Spinal cord (tissue), 10 donors: Measurements from ENCODE around the gene GPC6. TPM values are rescaled to one million over a fixed set of nuclear protein-coding genes. Genes with fewer than 3 reads are reported as not detected.

Experiments used
- DNase-seq, 6 donors: peaks; one replicate each; pipeline versions ENCODE4 v3.0.0 to v3.0.0-alpha.2; 2013 to 2015; ENCODE audit warnings: low spot score in 6 of 6, low read depth in 4 of 6
- H3K27ac ChIP-seq: one replicate; pipeline ENCODE4 v1.5.1; 2013; ENCODE audit warnings: low read depth, low read length, control low read depth
- H3K27me3 ChIP-seq: one replicate; pipeline ENCODE4 v1.6.1; 2013; ENCODE audit warnings: low read length; ENCODE audit not compliant: control insufficient read depth, insufficient read depth
- H3K36me3 ChIP-seq: one replicate; pipeline ENCODE4 v1.6.1; 2013; ENCODE audit warnings: low read length; ENCODE audit not compliant: control insufficient read depth, insufficient read depth
- H3K4me1 ChIP-seq: one replicate; pipeline ENCODE4 v1.6.1; 2013; ENCODE audit warnings: low read length; ENCODE audit not compliant: control insufficient read depth, insufficient read depth
- H3K4me3 ChIP-seq: one replicate; pipeline ENCODE4 v1.5.1; 2013; ENCODE audit warnings: low read depth, low read length, control low read depth
- H3K9me3 ChIP-seq: one replicate; pipeline ENCODE4 v1.6.1; 2013; ENCODE audit warnings: low read length; ENCODE audit not compliant: control insufficient read depth, insufficient read depth
- WGBS: methylation state at CpG from one replicate; pipeline ENCODE4 v1.1.5; 2013; ENCODE audit warnings: missing lambda C conversion rate; ENCODE audit not compliant: insufficient coverage; 5-methylcytosine and 5-hydroxymethylcytosine counted together
- polyA plus RNA-seq, 2 donors: library from polyadenylated mRNA; unstranded; fragments of 120-200 nt; gene quantifications; one replicate each; pipeline ENCODE4 v1.2.1, GENCODE V29; 2013; ENCODE audit not compliant: insufficient read length in 2 of 2
- total RNA-seq, 2 donors: library from RNA; depleted of rRNA in 1 of 2; stranded (reverse); fragments of 120-200 nt in 1 of 2; fragments of >200 nt in 1 of 2; gene quantifications; one replicate each; pipeline versions ENCODE4 v1.2.3 to v1.2.4, GENCODE V29; 2013 to 2014
- donor health status: healthy.

The GPC6 gene
- total and polyA plus RNA-seq, 4 donors = 19.8 to 109 (median 46.0) TPM

DNA sequence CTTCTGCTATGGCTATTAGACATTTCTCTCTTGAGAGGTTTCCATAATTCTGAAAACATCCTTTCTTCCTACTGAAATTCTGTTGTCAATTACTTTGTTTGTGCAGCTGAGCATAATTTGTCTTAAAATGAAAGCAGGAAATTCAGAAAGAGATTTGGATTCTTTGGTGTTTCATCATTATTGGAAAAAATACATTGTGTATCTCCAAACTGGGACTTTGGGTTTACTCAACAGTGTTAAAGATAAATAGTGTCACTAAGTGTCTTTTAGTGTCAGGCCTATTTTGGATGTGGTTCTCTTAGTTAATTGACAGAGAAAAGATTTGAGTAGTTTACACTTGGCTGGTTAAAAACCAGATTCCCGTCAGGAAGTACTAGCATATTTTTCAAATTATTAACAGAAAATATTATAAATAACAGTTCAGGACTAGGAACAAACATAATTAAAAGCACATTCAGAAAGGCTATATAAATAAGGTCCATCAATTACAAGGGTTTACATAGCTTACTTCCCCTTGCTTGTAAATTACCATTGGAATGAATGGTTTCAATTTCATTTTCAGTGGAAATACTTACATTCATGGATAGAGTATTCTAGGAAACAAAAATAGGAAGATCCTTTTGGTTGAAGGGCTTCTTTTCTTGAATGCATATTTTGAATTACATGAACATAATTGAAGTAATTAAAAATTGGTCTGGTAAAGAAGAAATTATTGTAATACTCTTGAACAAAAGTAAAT, 483.1 kb downstream of the GPC6 start:
- no peak overlapping the region for H3K4me3 ChIP-seq
- DNase-seq = no peak
- no peaks in the 10 kb centered on the region for H3K36me3 ChIP-seq
- WGBS = no CpG with 5 or more reads among the region's 1 CpG
- no peaks in the 10 kb centered on the region for H3K9me3 ChIP-seq
- H3K4me1 ChIP-seq = no peaks in the 10 kb centered on the region
- H3K27ac ChIP-seq = no peak overlapping the region
- no peaks in the 10 kb centered on the region for H3K27me3 ChIP-seq

DNA sequence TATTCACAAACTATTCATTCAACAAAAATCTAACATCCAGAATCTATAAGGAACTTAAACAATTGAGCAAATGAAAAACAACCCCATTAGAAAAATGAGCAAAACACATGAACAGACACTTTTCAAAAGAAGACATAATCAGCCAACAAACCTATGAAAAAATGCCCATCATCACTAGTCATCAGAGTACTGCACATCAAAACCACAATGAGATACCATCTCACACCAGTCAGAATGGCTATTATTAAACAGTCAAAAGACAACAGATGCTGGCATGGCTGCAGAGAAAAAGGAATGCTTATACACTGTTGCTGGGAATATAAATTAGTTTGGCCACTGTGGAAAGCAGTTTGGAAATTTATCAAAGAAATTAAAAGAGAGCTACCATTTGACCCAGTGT, 487.6 kb downstream of the GPC6 start:
- Histone ChIP-seq H3K4me3 (no peak overlapping the region), H3K36me3 (no peaks in the 10 kb centered on the region), H3K9me3 (peaks cover 3% of the 10 kb centered on the region), H3K4me1 (no peaks in the 10 kb centered on the region), H3K27me3 (no peaks in the 10 kb centered on the region), H3K27ac (no peak overlapping the region)
- DNase-seq = no peak

DNA sequence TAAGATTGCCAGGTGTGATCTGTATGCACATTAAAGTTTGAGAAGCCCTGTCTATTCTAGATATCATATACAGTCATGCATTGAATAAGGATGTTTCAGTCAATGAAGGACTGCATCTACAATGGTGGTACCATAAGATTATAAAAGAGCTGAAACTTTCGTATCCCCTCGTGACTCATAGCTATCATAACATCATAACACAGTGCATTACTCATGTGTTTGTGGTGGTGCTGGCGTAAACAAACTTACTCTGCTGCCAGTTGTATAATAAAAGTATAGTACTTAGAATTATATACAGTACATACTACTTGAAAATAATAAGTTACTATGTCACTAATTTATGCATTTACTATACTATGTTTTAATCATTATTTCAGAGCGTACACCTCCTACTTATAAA, 489.3 kb downstream of the GPC6 start:
- no peaks in the 10 kb centered on the region for H3K36me3 ChIP-seq
- no peak for DNase-seq
- H3K27ac ChIP-seq = no peak overlapping the region
- no CpG with 5 or more reads among the region's 4 CpGs for WGBS
- H3K27me3 ChIP-seq = no peaks in the 10 kb centered on the region
- peaks cover 3% of the 10 kb centered on the region for H3K9me3 ChIP-seq
- no peak overlapping the region for H3K4me3 ChIP-seq
- no peaks in the 10 kb centered on the region for H3K4me1 ChIP-seq

DNA sequence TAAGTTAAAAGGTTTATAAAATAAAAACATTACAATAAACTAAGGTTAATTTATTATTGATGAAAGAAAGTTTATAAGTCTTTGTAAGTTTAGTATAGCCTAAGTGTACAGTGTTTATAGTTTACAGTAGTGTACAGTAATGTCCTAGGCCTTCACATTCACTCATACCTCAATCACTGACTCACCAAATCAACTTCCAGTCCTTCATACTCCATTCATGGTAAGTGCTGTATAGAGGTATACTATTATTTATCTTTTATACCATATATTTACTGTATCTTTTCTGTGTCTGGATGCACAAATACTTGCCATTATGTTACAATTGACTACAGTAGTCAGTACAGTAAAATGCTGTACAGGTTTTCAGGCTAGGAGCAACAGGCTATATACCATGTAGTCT, 490.0 kb downstream of the GPC6 start:
- Histone ChIP-seq H3K4me1 (no peaks in the 10 kb centered on the region), H3K9me3 (peaks cover 3% of the 10 kb centered on the region), H3K4me3 (no peak overlapping the region), H3K36me3 (no peaks in the 10 kb centered on the region), H3K27me3 (no peaks in the 10 kb centered on the region), H3K27ac (no peak overlapping the region)
- DNase-seq = no peak

DNA sequence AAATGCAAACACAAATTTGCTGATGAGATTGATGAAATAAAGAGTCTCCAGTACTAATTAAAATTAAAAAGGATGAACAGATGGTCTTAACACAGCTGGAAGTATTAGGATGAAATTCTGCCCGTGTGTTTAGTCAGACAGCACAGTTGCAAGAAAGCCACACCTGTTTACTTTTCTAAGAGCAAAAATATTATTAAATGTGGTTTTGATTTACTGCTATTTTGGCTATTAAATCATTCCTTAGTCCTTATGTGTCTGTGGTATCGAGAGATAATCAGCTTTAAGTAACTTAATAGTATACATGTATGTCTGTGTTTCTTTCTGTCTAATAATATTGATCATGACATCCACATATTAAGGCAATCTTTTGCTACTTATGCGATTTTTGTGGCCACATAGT, 494.9 kb downstream of the GPC6 start:
- H3K4me1 ChIP-seq = no peaks in the 10 kb centered on the region
- H3K36me3 ChIP-seq = no peaks in the 10 kb centered on the region
- H3K27ac ChIP-seq = no peak overlapping the region
- H3K9me3 ChIP-seq = no peaks in the 10 kb centered on the region
- DNase-seq = no peak
- no CpG with 5 or more reads among the region's 3 CpGs for WGBS
- no peaks in the 10 kb centered on the region for H3K27me3 ChIP-seq
- H3K4me3 ChIP-seq = no peak overlapping the region

DNA sequence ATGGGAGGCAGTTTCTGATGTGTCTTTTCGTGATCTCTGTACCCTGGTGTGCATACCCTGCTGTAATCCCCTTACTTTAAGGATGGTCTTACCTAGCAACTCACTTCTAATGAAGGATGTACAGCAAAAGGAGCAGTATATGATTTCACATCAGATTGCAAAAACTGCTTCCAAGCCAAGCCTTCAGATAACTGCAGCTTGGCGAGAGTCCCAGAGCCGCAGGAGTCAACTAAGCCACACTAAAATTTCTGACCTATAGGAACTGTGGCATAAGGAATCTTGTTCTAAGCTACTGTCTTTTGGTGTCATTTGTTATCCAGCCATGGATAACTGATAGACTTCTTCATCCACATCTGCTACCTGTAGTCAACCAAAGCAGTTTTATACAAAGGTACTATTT, 496.7 kb downstream of the GPC6 start:
- Histone ChIP-seq H3K4me1 (no peaks in the 10 kb centered on the region), H3K4me3 (no peak overlapping the region), H3K9me3 (no peaks in the 10 kb centered on the region), H3K36me3 (no peaks in the 10 kb centered on the region), H3K27me3 (no peaks in the 10 kb centered on the region), H3K27ac (no peak overlapping the region)
- peak in 1 of 6 donors; percentile 31 for DNase-seq
- WGBS = no CpG with 5 or more reads among the region's 3 CpGs

DNA sequence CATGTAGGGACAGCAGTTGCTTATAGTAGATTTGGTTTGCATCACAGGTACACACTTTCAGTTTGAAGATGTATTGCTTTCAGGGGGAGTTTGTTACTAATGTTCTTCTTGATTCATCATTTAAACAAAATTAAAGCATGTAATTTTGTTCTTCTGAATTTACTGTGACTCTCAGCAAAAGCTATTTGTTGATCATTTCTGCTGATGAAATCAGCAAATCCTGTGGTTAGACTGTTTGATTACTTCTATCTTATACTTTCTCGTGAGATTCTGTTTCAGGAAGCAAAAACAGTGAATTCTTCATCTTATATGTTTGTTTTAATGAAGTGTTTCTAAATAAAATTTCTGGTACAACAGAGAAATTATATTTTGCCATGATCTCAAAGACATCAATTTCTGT, 497.6 kb downstream of the GPC6 start:
- no CpG with 5 or more reads among the region's 1 CpG for WGBS
- no peak for DNase-seq
- H3K36me3 ChIP-seq = no peaks in the 10 kb centered on the region
- no peaks in the 10 kb centered on the region for H3K27me3 ChIP-seq
- no peaks in the 10 kb centered on the region for H3K4me1 ChIP-seq
- H3K9me3 ChIP-seq = no peaks in the 10 kb centered on the region
- H3K27ac ChIP-seq = no peak overlapping the region
- H3K4me3 ChIP-seq = no peak overlapping the region

DNA sequence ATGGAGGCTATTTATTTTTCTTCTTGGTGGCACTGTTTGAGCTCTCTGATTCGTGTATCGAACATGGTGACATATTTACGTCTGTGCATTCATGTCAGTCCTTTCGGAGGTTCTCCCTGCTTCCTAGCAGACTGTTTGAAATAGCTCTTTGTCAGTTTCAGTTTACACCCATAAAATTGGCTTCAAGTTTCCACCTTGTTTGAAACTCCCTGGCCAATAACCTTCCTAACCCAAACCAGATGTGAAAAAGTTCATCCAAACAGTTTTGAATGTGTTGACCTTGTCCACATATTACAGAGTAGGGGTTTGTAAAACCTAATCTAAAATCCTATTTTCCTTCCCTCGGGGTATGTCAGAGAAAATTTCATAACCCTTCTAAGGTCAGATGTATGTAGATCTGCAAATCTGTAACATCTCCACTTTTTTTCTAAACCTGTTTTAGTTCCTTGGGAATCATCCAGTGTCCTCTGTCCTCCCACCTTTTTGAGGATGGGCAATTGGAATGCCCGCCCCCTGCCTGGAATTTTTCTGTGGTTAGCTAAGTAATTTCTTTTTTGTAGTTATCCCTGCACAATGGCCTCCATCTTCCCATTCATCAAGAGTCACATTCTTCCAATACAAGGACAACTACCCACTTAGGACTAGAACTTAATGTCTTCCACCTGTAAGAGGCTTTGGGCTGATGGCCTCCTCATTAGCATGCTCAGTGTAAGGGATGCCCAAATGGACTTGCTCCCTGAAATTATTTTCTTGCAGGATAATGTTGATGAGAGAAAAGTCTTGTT, 499.8 kb downstream of the GPC6 start:
- no peaks in the 10 kb centered on the region for H3K4me1 ChIP-seq
- H3K27ac ChIP-seq = no peak overlapping the region
- H3K36me3 ChIP-seq = no peaks in the 10 kb centered on the region
- no peak overlapping the region for H3K4me3 ChIP-seq
- 41% methylated on average over 4 of the region's 6 CpGs for WGBS
- no peaks in the 10 kb centered on the region for H3K27me3 ChIP-seq
- peak in 1 of 6 donors; percentile 22 for DNase-seq
- H3K9me3 ChIP-seq = no peaks in the 10 kb centered on the region

DNA sequence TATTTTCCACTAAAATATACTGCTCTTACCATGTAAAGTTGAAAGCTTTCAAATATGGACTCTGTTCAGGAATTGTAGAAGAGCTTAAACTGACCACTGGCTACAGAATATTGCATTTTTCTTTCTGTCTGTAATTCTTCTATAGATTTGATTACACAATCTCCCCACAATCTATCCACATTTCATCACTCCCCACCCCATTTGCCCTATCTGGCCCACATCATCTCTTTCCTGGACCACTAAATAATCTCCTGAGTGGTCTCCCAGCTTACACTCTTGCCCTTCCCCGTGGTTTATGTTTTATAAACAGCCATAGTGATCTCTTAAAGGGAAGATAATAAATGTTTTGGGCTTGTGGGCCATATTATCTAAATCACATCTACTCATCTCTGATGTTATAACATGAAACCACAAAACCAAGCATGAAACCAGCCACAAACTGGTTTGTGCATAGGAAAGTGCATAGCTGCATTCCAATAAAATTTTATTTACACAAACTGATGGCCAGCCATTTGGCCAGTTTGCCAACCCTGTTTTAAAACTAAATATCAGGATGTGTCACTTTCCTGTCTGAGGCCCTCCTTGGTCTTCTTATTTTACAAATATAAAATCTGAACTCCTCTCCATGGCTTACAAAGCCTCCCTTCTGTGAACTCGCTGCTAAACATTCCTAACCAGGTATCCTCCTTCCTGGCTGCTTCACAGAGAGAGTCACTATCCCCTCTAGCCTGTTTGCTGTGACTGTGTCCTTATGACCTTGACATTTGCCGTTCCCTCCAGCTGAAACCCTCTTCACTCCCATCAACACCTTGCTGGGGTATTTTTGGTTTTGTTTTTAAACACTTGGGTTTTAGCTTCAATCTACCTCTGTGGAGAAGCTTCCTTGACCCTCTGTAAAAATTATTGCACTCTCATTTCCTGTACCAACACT, 500.9 kb downstream of the GPC6 start:
- Histone ChIP-seq H3K27me3 (no peaks in the 10 kb centered on the region), H3K27ac (no peak overlapping the region), H3K4me3 (no peak overlapping the region), H3K9me3 (no peaks in the 10 kb centered on the region), H3K36me3 (no peaks in the 10 kb centered on the region), H3K4me1 (no peaks in the 10 kb centered on the region)
- 88% methylated on average over 1 of the region's 3 CpGs for WGBS
- DNase-seq = no peak
